Measurements from ENCODE around the gene PDS5B. TPM values are rescaled to one million over a fixed set of nuclear protein-coding genes. Genes with fewer than 3 reads are reported as not detected.
"Not testable (repeated sequence)": the region's sequence is repeated elsewhere in the genome, so short reads cannot be mapped to it uniquely, and the experiment has no call there.

The PDS5B gene
- total RNA-seq, 1 experiment from 2014 or later = 26.5 TPM

DNA sequence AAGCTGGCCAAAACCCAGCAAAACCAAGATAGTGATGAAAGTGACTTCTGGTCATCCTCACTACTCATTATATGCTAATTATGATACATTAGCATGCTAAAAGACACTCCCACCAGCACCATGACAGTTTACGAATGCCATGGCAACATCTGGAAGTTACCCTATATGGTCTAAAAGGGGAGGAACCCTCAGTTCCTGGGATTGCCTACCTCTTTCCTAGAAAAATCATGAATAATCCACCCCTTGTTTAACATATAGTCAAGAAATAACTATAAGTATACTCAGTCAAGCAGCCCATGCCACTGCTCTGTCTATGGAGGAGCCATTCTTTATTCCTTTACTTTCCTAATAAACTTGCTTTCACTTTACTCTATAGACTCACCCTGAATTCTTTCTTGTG is 25.4 kb upstream of the PDS5B start:
- H3K9me2 ChIP-seq (ENCODE audit: insufficient read depth); BruUV-seq (replicated peaks); intact Hi-C loops (cut with micrococcal nuclease); H2AFZ ChIP-seq (ENCODE audit: low read depth, low read length, poor library complexity, severe bottlenecking); H3K9me3 ChIP-seq (ENCODE audit: control insufficient read depth in 1 of 2, insufficient read depth in 1 of 2, low read depth in 1 of 2, low read length in 2 of 2); H3K9ac ChIP-seq (ENCODE audit: low read length); H3K4me1 ChIP-seq (ENCODE audit: control insufficient read depth in 1 of 2, insufficient read depth in 2 of 2, low read length in 2 of 2); H3K36me3 ChIP-seq (ENCODE audit: control insufficient read depth in 1 of 2, insufficient read depth in 2 of 2, low read length in 2 of 2); H3K4me2 ChIP-seq (ENCODE audit: low read length); H3K27me3 ChIP-seq (ENCODE audit: insufficient read depth, low read length); RAD21 ChIA-PET (ENCODE audit: low non-redundant PET in 1 of 2, low total read pairs in 2 of 2, uncharacterized antibody in 2 of 2, unreplicated experiment in 2 of 2); H3K4me3 ChIP-seq (replicated peaks in 1 of 2; ENCODE audit: low read depth in 1 of 2, low read length in 2 of 2); H3K79me2 ChIP-seq (ENCODE audit: insufficient read depth, low read length); H3K27ac ChIP-seq (ENCODE audit: low read depth, low read length); ATAC-seq; H4K20me1 ChIP-seq (ENCODE audit: insufficient read depth); CTCF ChIA-PET; DNase-seq (ENCODE audit: low read depth, low spot score): not testable (repeated sequence)
- POLR2A ChIA-PET = interaction anchor here (0.6 kb wide), 1 partner anchor 949 kb away, joined by 4 read pairs; no protein-coding TSS in a partner anchor

DNA sequence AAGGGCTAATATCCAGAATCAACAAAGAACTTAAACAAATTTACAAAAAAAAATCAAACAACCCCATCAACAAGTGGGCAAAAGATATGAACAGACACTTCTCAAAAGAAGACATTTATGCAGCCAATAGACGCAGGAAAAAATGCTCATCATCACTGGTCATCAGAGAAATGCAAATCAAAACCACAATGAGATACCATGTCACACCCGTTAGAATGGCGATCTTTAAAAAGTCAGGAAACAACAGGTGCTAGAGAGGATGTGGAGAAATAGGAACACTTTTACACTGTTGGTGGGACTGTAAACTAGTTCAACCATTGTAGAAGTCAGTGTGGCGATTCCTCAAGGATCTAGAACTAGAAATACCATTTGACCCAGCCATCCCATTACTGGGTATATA is 10.6 kb upstream of the PDS5B start:
- H3K4me2 ChIP-seq (ENCODE audit: low read length); DNase-seq (ENCODE audit: low read depth, low spot score); H3K9me3 ChIP-seq (ENCODE audit: control insufficient read depth in 1 of 2, insufficient read depth in 1 of 2, low read depth in 1 of 2, low read length in 2 of 2); BruUV-seq (replicated peaks); CTCF ChIA-PET; H3K4me1 ChIP-seq (ENCODE audit: control insufficient read depth in 1 of 2, insufficient read depth in 2 of 2, low read length in 2 of 2); intact Hi-C loops (cut with micrococcal nuclease); H3K27ac ChIP-seq (ENCODE audit: low read depth, low read length); RAD21 ChIA-PET (ENCODE audit: low non-redundant PET in 1 of 2, low total read pairs in 2 of 2, uncharacterized antibody in 2 of 2, unreplicated experiment in 2 of 2); H3K27me3 ChIP-seq (ENCODE audit: insufficient read depth, low read length); H2AFZ ChIP-seq (ENCODE audit: low read depth, low read length, poor library complexity, severe bottlenecking); H3K4me3 ChIP-seq (replicated peaks in 1 of 2; ENCODE audit: low read depth in 1 of 2, low read length in 2 of 2); ATAC-seq; H4K20me1 ChIP-seq (ENCODE audit: insufficient read depth); H3K9ac ChIP-seq (ENCODE audit: low read length); H3K9me2 ChIP-seq (ENCODE audit: insufficient read depth); POLR2A ChIA-PET; H3K79me2 ChIP-seq (ENCODE audit: insufficient read depth, low read length); H3K36me3 ChIP-seq (ENCODE audit: control insufficient read depth in 1 of 2, insufficient read depth in 2 of 2, low read length in 2 of 2): not testable (repeated sequence)

DNA sequence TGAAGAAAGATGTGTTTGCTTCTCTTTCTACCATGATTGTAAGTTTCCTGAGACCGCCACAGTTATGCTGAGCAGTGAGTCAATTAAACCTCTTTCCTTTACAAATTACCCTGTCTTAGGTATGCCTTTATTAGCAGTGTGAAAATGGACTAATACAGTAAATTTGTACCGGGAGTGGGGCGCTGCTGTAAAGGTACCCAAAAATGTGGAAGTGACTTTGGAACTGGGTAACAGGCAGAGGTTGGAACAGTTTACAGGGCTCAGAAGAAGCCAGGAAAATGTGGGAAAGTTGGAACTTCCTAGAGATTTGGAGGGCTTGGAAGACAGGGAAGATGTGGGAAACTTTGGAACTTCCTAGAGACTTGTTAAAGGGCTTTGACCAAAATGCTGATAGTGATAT is 9.2 kb upstream of the PDS5B start:
- Histone ChIP-seq H3K9ac (ENCODE audit: low read length) (no peak overlapping the region), H3K79me2 (ENCODE audit: insufficient read depth, low read length) (no peaks in the 10 kb centered on the region), H4K20me1 (ENCODE audit: insufficient read depth) (no peaks in the 10 kb centered on the region), H3K9me3 (ENCODE audit: control insufficient read depth in 1 of 2, insufficient read depth in 1 of 2, low read depth in 1 of 2, low read length in 2 of 2) (peaks cover 0 to 6% of the 10 kb centered on the region in 2 experiments; a peak in 1 of 4 replicates), H2AFZ (ENCODE audit: low read depth, low read length, poor library complexity, severe bottlenecking) (no peak overlapping the region), H3K27ac (ENCODE audit: low read depth, low read length) (no peak overlapping the region), H3K36me3 (ENCODE audit: control insufficient read depth in 1 of 2, insufficient read depth in 2 of 2, low read length in 2 of 2) (no peaks in the 10 kb centered on the region; a peak in 1 of 4 replicates), H3K27me3 (ENCODE audit: insufficient read depth, low read length) (no peaks in the 10 kb centered on the region), H3K4me2 (ENCODE audit: low read length) (no peak overlapping the region), H3K9me2 (ENCODE audit: insufficient read depth) (no peaks in the 10 kb centered on the region), H3K4me1 (ENCODE audit: control insufficient read depth in 1 of 2, insufficient read depth in 2 of 2, low read length in 2 of 2) (no peaks in the 10 kb centered on the region), H3K4me3 (replicated peaks in 1 of 2; ENCODE audit: low read depth in 1 of 2, low read length in 2 of 2) (no peak overlapping the region)
- RAD21 ChIA-PET (ENCODE audit: low non-redundant PET in 1 of 2, low total read pairs in 2 of 2, uncharacterized antibody in 2 of 2, unreplicated experiment in 2 of 2) = no interaction called here
- intact Hi-C loops (cut with micrococcal nuclease) = no loop called here
- DNase-seq (ENCODE audit: low read depth, low spot score) (no peak), ATAC-seq (no peak)
- POLR2A ChIA-PET = no interaction called here
- CTCF ChIA-PET = no interaction called here
- BruUV-seq (replicated peaks) = no TSS peak
- TF ChIP-seq EGR1 (IDR thresholded peaks at IDR 0.05; ENCODE audit: low read depth) = no peak
- no peak for TF ChIP-seq EZH2 (IDR thresholded peaks at IDR 0.05)
- no peak for TF ChIP-seq SIN3A (IDR thresholded peaks at IDR 0.05; ENCODE audit: low read depth)
- no peak for TF ChIP-seq EZH2phosphoT487 (IDR thresholded peaks at IDR 0.05; ENCODE audit: borderline replicate concordance)
- TF ChIP-seq ZNF274 (IDR thresholded peaks at IDR 0.05; ENCODE audit: low read depth, low read length) = no peak
- TF ChIP-seq, protein P1, sequence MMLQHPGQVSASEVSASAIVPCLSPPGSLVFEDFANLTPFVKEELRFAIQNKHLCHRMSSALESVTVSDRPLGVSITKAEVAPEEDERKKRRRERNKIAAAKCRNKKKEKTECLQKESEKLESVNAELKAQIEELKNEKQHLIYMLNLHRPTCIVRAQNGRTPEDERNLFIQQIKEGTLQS (IDR thresholded peaks at IDR 0.05) = no peak
- TF ChIP-seq, protein P2, sequence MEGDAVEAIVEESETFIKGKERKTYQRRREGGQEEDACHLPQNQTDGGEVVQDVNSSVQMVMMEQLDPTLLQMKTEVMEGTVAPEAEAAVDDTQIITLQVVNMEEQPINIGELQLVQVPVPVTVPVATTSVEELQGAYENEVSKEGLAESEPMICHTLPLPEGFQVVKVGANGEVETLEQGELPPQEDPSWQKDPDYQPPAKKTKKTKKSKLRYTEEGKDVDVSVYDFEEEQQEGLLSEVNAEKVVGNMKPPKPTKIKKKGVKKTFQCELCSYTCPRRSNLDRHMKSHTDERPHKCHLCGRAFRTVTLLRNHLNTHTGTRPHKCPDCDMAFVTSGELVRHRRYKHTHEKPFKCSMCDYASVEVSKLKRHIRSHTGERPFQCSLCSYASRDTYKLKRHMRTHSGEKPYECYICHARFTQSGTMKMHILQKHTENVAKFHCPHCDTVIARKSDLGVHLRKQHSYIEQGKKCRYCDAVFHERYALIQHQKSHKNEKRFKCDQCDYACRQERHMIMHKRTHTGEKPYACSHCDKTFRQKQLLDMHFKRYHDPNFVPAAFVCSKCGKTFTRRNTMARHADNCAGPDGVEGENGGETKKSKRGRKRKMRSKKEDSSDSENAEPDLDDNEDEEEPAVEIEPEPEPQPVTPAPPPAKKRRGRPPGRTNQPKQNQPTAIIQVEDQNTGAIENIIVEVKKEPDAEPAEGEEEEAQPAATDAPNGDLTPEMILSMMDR (IDR thresholded peaks at IDR 0.05 in 2 of 3, conservative IDR thresholded peaks at IDR 0.05 in 1 of 3; ENCODE audit: borderline replicate concordance in 1 of 3, insufficient read depth in 1 of 3, low read depth in 2 of 3, low read length in 2 of 3) = no peak
- TF ChIP-seq SRF (IDR thresholded peaks at IDR 0.05; ENCODE audit: low read depth) = no peak
- no peak for TF ChIP-seq POLR2A (IDR thresholded peaks at IDR 0.05; ENCODE audit: borderline replicate concordance, extremely low read depth, insufficient read depth, insufficient read length)
- TF ChIP-seq POLR2AphosphoS5 (IDR thresholded peaks at IDR 0.05; ENCODE audit: low read depth, low read length) = no peak

Measured in HCT116 (cell line).